B cell (primary cell): ENCODE data around the gene LRP11. TPM values are rescaled to one million over a fixed set of nuclear protein-coding genes. Genes with fewer than 3 reads are reported as not detected.
"Not testable (repeated sequence)": the region's sequence is repeated elsewhere in the genome, so short reads cannot be mapped to it uniquely, and the experiment has no call there.

Source experiments
- ATAC-seq: fragments of 200-7000 bp; cut with Tn5 transposase; one replicate; pipeline ENCODE4 v1.10.0; 2021; ENCODE audit warnings: low read depth, mild to moderate bottlenecking, moderate number of reproducible peaks, moderate library complexity
- CTCF ChIA-PET: fragments of 350-600 bp; sonication (Branson Sonifier 250); formaldehyde crosslinking; loops from one replicate; lab custom pipeline; 2021; ENCODE audit warnings: antibody characterized with exemption, inconsistent platforms; lab: Charles Lee
- POLR2A ChIA-PET: fragments of 350-600 bp; sonication (Branson Sonifier 250); formaldehyde crosslinking; loops from one replicate; lab custom pipeline; 2021; ENCODE audit warnings: antibody characterized with exemption; lab: Charles Lee
- DNase-seq: peaks from one replicate; pipeline ENCODE4 v3.0.0; 2013
- H2AFZ ChIP-seq: 2 replicates; pipeline ENCODE4 v1.6.1; 2012; ENCODE audit warnings: mild to moderate bottlenecking, low read depth, low read length; ENCODE audit not compliant: insufficient read depth, poor library complexity, severe bottlenecking
- H3K27ac ChIP-seq, 2 donors: 1 replicate in 1 of 2; 2 replicates in 1 of 2; pipeline ENCODE4 v1.5.1; 2012 to 2013; ENCODE audit warnings: low read length in 2 of 2, mild to moderate bottlenecking in 2 of 2, moderate library complexity in 1 of 2
- H3K27me3 ChIP-seq, 4 experiments: fragments of 200-600 bp in 1 of 4; sonication (generic) in 1 of 4; replicated peaks in 1 of 4; 1 replicate in 2 of 4; 2 replicates in 2 of 4; pipeline versions ENCODE4 v1.6.1 to v1.7.0; 2013 to 2016; ENCODE audit warnings: low read length in 3 of 4, mild to moderate bottlenecking in 2 of 4, mixed read lengths in 1 of 4, moderate library complexity in 1 of 4; ENCODE audit not compliant: insufficient read depth in 4 of 4, control insufficient read depth in 3 of 4; ENCODE audit errors: control extremely low read depth in 1 of 4
- H3K36me3 ChIP-seq, 2 experiments: replicated peaks in 1 of 2; 1 replicate in 1 of 2; 2 replicates in 1 of 2; pipeline versions ENCODE4 v1.6.1 to v1.7.1; 2013; ENCODE audit warnings: low read length in 1 of 2; ENCODE audit not compliant: insufficient read depth in 2 of 2, control insufficient read depth in 1 of 2; ENCODE audit errors: control extremely low read depth in 1 of 2, extremely low read depth in 1 of 2
- H3K4me1 ChIP-seq, 2 donors: fragments of 200-600 bp in 1 of 2; sonication (generic) in 1 of 2; 1 replicate in 1 of 2; 2 replicates in 1 of 2; pipeline versions ENCODE4 v1.5.1 to v1.6.1; 2013 to 2017; ENCODE audit warnings: low read length in 2 of 2; ENCODE audit not compliant: control insufficient read depth in 2 of 2, insufficient read depth in 2 of 2
- H3K4me2 ChIP-seq: replicated peaks from 2 replicates; pipeline ENCODE3; 2012; ENCODE audit warnings: mild to moderate bottlenecking, low read depth, low read length; ENCODE audit not compliant: poor library complexity, severe bottlenecking
- H3K4me3 ChIP-seq, 5 experiments: fragments of 200-600 bp in 1 of 5; sonication (generic) in 1 of 5; 1 replicate in 3 of 5; 2 replicates in 2 of 5; pipeline versions ENCODE4 v1.5.1 to v1.7.0; 2011 to 2016; ENCODE audit warnings: low read length in 4 of 5, mild to moderate bottlenecking in 4 of 5, low read depth in 2 of 5, control low read depth in 1 of 5, moderate library complexity in 1 of 5; ENCODE audit not compliant: insufficient read depth in 1 of 5; ENCODE audit errors: control extremely low read depth in 1 of 5, extremely low read depth in 1 of 5
- H3K79me2 ChIP-seq: fragments of 200-600 bp; sonication (generic); one replicate; pipeline ENCODE4 v1.6.0; 2016; ENCODE audit warnings: low read length; ENCODE audit not compliant: control insufficient read depth, insufficient read depth
- H3K9ac ChIP-seq: fragments of 200-600 bp; sonication (generic); 2 replicates; pipeline ENCODE4 v1.6.1; 2017; ENCODE audit warnings: mild to moderate bottlenecking, low read length, moderate library complexity
- H3K9me3 ChIP-seq, 3 donors: one replicate each; pipeline versions ENCODE4 v1.6.1 to v1.7.1; 2013; ENCODE audit warnings: low read length in 2 of 3; ENCODE audit not compliant: control insufficient read depth in 2 of 3, insufficient read depth in 1 of 3; ENCODE audit errors: control extremely low read depth in 1 of 3
- H4K20me1 ChIP-seq: 2 replicates; pipeline ENCODE4 v1.6.0; 2012; ENCODE audit warnings: mild to moderate bottlenecking, low read length; ENCODE audit not compliant: insufficient read depth, control insufficient read depth, poor library complexity, severe bottlenecking
- H3K27ac Mint-ChIP-seq: one replicate; pipeline ENCODE4 v1.8.0; 2021; ENCODE audit warnings: mixed read lengths
- H3K27me3 Mint-ChIP-seq: one replicate; pipeline ENCODE4 v1.8.0; 2021; ENCODE audit warnings: mixed read lengths
- H3K4me1 Mint-ChIP-seq: one replicate; pipeline ENCODE4 v1.8.0; 2021; ENCODE audit warnings: mixed read lengths
- H3K4me3 Mint-ChIP-seq: one replicate; pipeline ENCODE4 v1.8.0; 2021; ENCODE audit warnings: mixed read lengths
- H3K9me3 Mint-ChIP-seq: one replicate; pipeline ENCODE4 v1.8.0; 2022; ENCODE audit warnings: mixed read lengths; ENCODE audit not compliant: insufficient read depth
- CTCF ChIP-seq: fragments of 200-600 bp; IDR thresholded peaks from one replicate; pipeline ENCODE4 v1.8.0; 2022; ENCODE audit warnings: antibody characterized with exemption, mild to moderate bottlenecking
- EZH2 ChIP-seq: IDR thresholded peaks from 2 replicates; pipeline ENCODE4 v1.6.1; 2012; ENCODE audit warnings: borderline replicate concordance, low read depth, mild to moderate bottlenecking, moderate library complexity, low read length; ENCODE audit not compliant: insufficient read depth, poor library complexity, severe bottlenecking
- WGBS: methylation state at CpG from one replicate; pipeline ENCODE4 v1.1.5; 2013; ENCODE audit warnings: missing lambda C conversion rate; ENCODE audit not compliant: insufficient coverage; 5-methylcytosine and 5-hydroxymethylcytosine counted together
- intact Hi-C: fragments of 100-400 bp; cut with micrococcal nuclease; formaldehyde crosslinking; loops from one replicate; pipeline ENCODE4 v1.10.0; 2022
- polyA plus RNA-seq: library from polyadenylated mRNA; depleted of rRNA; stranded (reverse); fragments of >200 nt; gene quantifications from 2 replicates; pipeline ENCODE4 v1.2.3, GENCODE V29; 2012
- total RNA-seq, 2 donors: library from RNA; stranded (reverse); fragments of 120-200 nt in 1 of 2; gene quantifications; 1 replicate in 1 of 2; 2 replicates in 1 of 2; pipeline versions ENCODE4 v1.2.3 to v1.2.4, GENCODE V29; 2013 to 2022

The LRP11 gene
- total and polyA plus RNA-seq, 2 donors (not counting 1 experiment from before 2014, with no cell fraction given): 0.34 to 1.2 TPM

- H3K9ac ChIP-seq: no peak overlapping the region
- no peak overlapping the region for H3K4me2 ChIP-seq
Measured at GRCh38 chr6:149855040-149855654, 9.0 kb downstream of the LRP11 start.

GRCh38 chr6:149854532-149854931 lies 9.6 kb downstream of the LRP11 start:
- no peaks in the 10 kb centered on the region for H3K79me2 ChIP-seq
- TF ChIP-seq EZH2 (no peak), CTCF (no peak)
- DNase-seq (no peak), ATAC-seq (no peak)
- peak overlapping the region; percentile 12 for H3K4me3 Mint-ChIP-seq
- 76% methylated on average over 6 of the region's 6 CpGs for whole genome bisulfite sequencing
- H2AFZ ChIP-seq: no peak overlapping the region
- no peak overlapping the region for H3K9ac ChIP-seq
- H3K27me3 ChIP-seq: peaks cover 0 to 8% (median 4%) of the 10 kb centered on the region in 4 experiments
- no peak overlapping the region for H3K27ac ChIP-seq
- H3K36me3 ChIP-seq: no peaks in the 10 kb centered on the region
- H3K9me3 Mint-ChIP-seq: no peaks in the 10 kb centered on the region
- H3K4me1 ChIP-seq: peaks cover 18 to 24% of the 10 kb centered on the region in 2 donors
- H3K27ac Mint-ChIP-seq: no peak overlapping the region
- no peak overlapping the region for H3K4me2 ChIP-seq
- CTCF ChIA-PET: interaction anchor here (0.7 kb wide), 1 partner anchor 14 kb away, joined by 3 read pairs; no protein-coding TSS in a partner anchor
- peaks cover 0 to 2% (median 0%) of the 10 kb centered on the region in 3 donors for H3K9me3 ChIP-seq
- POLR2A ChIA-PET: no interaction called here
- H4K20me1 ChIP-seq: no peaks in the 10 kb centered on the region
- peaks cover 3% of the 10 kb centered on the region for H3K27me3 Mint-ChIP-seq
- intact Hi-C loops: no loop called here
- H3K4me3 ChIP-seq: no peak overlapping the region
- H3K4me1 Mint-ChIP-seq: peaks cover 27% of the 10 kb centered on the region

More at GRCh38 chr6:149855040-149855654, 9.0 kb downstream of the LRP11 start:
- Histone ChIP-seq H3K27ac (no peak overlapping the region), H3K9me3 (peaks cover 0 to 2% (median 0%) of the 10 kb centered on the region in 3 donors), H3K27me3 (peaks cover 0 to 11% (median 4%) of the 10 kb centered on the region in 4 experiments), H3K4me1 (peaks cover 18 to 24% of the 10 kb centered on the region in 2 donors), H3K36me3 (no peaks in the 10 kb centered on the region), H3K79me2 (no peaks in the 10 kb centered on the region), H2AFZ (no peak overlapping the region), H4K20me1 (no peaks in the 10 kb centered on the region), H3K4me3 (no peak overlapping the region)
- DNase-seq (no peak), ATAC-seq (no peak)
- no peaks in the 10 kb centered on the region for H3K9me3 Mint-ChIP-seq
- intact Hi-C loops: no loop called here
- peaks cover 27% of the 10 kb centered on the region for H3K4me1 Mint-ChIP-seq
- no peak overlapping the region for H3K4me3 Mint-ChIP-seq
- ChIA-PET CTCF (no interaction called here), POLR2A (no interaction called here)
- peaks cover 3% of the 10 kb centered on the region for H3K27me3 Mint-ChIP-seq
- H3K27ac Mint-ChIP-seq: no peak overlapping the region
- 100% methylated on average over 2 of the region's 5 CpGs for WGBS
- TF ChIP-seq EZH2: no peak

- H2AFZ ChIP-seq, H3K4me3 ChIP-seq, H3K4me3 Mint-ChIP-seq, POLR2A ChIA-PET, H3K9ac ChIP-seq, DNase-seq, H3K4me2 ChIP-seq, H3K9me3 ChIP-seq, ATAC-seq, H4K20me1 ChIP-seq, H3K9me3 Mint-ChIP-seq, intact Hi-C loops, H3K27me3 ChIP-seq, H3K27ac ChIP-seq, H3K36me3 ChIP-seq, H3K27me3 Mint-ChIP-seq, H3K79me2 ChIP-seq, H3K27ac Mint-ChIP-seq: not testable (repeated sequence)
- H3K4me1 Mint-ChIP-seq: peaks cover 27% of the 10 kb centered on the region
- H3K4me1 ChIP-seq: peaks cover 18 to 24% of the 10 kb centered on the region in 2 donors
- CTCF ChIA-PET: interaction anchor here (0.7 to 1.1 kb wide), 2 partner anchors 10 to 13 kb away, joined by 3 read pairs; no protein-coding TSS in a partner anchor
- 94% methylated on average over 2 of the region's 4 CpGs for WGBS
Measured at GRCh38 chr6:149854017-149854416, 10.1 kb downstream of the LRP11 start.
